BE2C (cell line): Measurements from ENCODE around the gene PTPRD.

ENCODE experiments used
- DNase-seq: peaks from one replicate; pipeline ENCODE4 v3.0.0-alpha.2; 2020
- H3K27me3 ChIP-seq: fragments of 250-450 bp; sonication (Bioruptor Pico); 2 replicates; pipeline ENCODE4 v1.5.1; 2020; ENCODE audit warnings: mild to moderate bottlenecking
- H3K36me3 ChIP-seq: fragments of 250-450 bp; sonication (Bioruptor Pico); 2 replicates; pipeline ENCODE4 v1.5.1; 2020; ENCODE audit warnings: mild to moderate bottlenecking
- H3K4me1 ChIP-seq: fragments of 250-450 bp; sonication (Bioruptor Pico); 2 replicates; pipeline ENCODE4 v1.5.1; 2020
- H3K4me3 ChIP-seq: 2 replicates; pipeline ENCODE4 v1.5.1; 2011; ENCODE audit warnings: low read depth, low read length
- H3K9me3 ChIP-seq: fragments of 250-450 bp; sonication (Bioruptor Pico); 2 replicates; pipeline ENCODE4 v1.5.1; 2020
- TF ChIP-seq, protein P1 (sequence below): IDR thresholded peaks from 2 replicates; pipeline ENCODE4 v1.5.1; 2012; ENCODE audit warnings: mild to moderate bottlenecking, low read depth, low read length

The PTPRD gene

DNA sequence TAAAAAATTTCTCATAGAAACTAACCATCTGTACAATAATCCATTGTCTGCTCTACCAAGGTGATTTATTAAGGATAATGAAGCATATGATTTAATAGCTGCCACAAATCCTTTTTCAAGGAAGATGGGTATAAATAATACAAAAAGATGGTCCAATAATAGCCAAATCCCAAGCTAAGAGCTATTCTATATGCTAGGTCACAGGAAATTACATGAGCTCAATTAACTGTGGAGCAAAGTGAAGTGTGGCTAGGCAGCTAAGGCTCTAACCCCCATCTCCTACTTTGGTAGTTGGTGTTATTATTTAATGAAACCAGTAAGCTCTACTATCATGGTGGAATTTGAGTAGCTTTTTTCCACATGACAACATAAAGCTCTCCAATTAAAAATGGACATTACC is 1768.3 kb downstream of the PTPRD start:
- no peak for DNase-seq
- H3K4me1 ChIP-seq: no peaks in the 10 kb centered on the region
- H3K27me3 ChIP-seq: no peaks in the 10 kb centered on the region
- H3K4me3 ChIP-seq: no peak overlapping the region
- TF ChIP-seq, protein P1, sequence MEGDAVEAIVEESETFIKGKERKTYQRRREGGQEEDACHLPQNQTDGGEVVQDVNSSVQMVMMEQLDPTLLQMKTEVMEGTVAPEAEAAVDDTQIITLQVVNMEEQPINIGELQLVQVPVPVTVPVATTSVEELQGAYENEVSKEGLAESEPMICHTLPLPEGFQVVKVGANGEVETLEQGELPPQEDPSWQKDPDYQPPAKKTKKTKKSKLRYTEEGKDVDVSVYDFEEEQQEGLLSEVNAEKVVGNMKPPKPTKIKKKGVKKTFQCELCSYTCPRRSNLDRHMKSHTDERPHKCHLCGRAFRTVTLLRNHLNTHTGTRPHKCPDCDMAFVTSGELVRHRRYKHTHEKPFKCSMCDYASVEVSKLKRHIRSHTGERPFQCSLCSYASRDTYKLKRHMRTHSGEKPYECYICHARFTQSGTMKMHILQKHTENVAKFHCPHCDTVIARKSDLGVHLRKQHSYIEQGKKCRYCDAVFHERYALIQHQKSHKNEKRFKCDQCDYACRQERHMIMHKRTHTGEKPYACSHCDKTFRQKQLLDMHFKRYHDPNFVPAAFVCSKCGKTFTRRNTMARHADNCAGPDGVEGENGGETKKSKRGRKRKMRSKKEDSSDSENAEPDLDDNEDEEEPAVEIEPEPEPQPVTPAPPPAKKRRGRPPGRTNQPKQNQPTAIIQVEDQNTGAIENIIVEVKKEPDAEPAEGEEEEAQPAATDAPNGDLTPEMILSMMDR: no peak
- H3K36me3 ChIP-seq: no peaks in the 10 kb centered on the region
- no peaks in the 10 kb centered on the region; the same call in 1 of the 2 replicates for H3K9me3 ChIP-seq

DNA sequence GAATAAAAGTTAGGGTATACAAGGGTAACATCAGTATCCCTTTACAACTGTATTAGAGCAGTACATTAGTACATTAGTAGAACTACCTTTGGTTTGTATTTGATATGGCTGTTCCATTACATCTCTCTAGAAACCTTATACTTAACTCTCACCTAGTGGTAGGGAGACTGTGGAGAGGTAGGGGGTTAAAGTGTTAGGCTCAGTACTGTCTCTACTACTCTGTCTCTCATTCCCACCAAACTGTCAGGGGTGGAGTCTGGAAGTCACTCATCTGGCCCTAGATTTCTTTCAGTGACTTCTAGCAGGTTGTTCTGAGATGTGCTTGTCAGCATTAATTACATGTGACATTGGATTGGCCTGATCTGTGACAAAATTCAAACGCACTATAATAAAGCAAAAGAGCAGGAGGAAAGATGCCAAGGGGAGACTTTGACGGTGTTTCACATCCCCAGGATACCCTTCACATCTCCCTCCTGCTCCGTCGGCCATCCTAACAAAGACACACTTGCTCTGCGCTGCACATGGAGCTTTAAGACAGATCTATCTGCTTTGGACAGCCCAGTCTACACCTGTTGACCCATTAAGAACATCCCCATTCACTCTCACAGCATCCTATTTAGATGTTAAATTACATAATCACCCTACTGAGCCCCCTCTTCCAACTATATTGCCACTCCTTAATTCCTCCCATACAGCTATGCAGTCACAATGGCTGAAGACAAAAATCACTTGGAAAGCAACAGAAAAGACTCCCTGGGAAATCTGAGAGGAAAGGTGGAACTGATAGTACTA is 1770.2 kb downstream of the PTPRD start:
- H3K4me3 ChIP-seq: no peak overlapping the region
- H3K27me3 ChIP-seq: no peaks in the 10 kb centered on the region
- TF ChIP-seq, protein P1: no peak
- DNase-seq: no peak
- H3K36me3 ChIP-seq: no peaks in the 10 kb centered on the region
- no peaks in the 10 kb centered on the region; the same call in 1 of the 2 replicates for H3K9me3 ChIP-seq
- no peaks in the 10 kb centered on the region for H3K4me1 ChIP-seq

- DNase-seq: no peak
- TF ChIP-seq, protein P1: no peak
- Histone ChIP-seq H3K4me3 (no peak overlapping the region), H3K4me1 (no peaks in the 10 kb centered on the region), H3K9me3 (no peaks in the 10 kb centered on the region; the same call in none of the 2 replicates), H3K27me3 (no peaks in the 10 kb centered on the region), H3K36me3 (no peaks in the 10 kb centered on the region)
Measured at GRCh38 chr9:8838136-8838535, 1774.7 kb downstream of the PTPRD start.

GRCh38 chr9:8835291-8835690 is 1777.5 kb downstream of the PTPRD start:
- no peaks in the 10 kb centered on the region for H3K4me1 ChIP-seq
- H3K36me3 ChIP-seq: no peaks in the 10 kb centered on the region
- DNase-seq: no peak
- TF ChIP-seq, protein P1: no peak
- H3K9me3 ChIP-seq: no peaks in the 10 kb centered on the region; the same call in 1 of the 2 replicates
- no peaks in the 10 kb centered on the region for H3K27me3 ChIP-seq
- H3K4me3 ChIP-seq: no peak overlapping the region

GRCh38 chr9:8832955-8833354 is 1779.8 kb downstream of the PTPRD start:
- DNase-seq: no peak
- Histone ChIP-seq H3K9me3 (no peaks in the 10 kb centered on the region; the same call in 1 of the 2 replicates), H3K36me3 (no peaks in the 10 kb centered on the region), H3K27me3 (no peaks in the 10 kb centered on the region), H3K4me1 (no peaks in the 10 kb centered on the region), H3K4me3 (no peak overlapping the region)
- TF ChIP-seq, protein P1: no peak

DNA sequence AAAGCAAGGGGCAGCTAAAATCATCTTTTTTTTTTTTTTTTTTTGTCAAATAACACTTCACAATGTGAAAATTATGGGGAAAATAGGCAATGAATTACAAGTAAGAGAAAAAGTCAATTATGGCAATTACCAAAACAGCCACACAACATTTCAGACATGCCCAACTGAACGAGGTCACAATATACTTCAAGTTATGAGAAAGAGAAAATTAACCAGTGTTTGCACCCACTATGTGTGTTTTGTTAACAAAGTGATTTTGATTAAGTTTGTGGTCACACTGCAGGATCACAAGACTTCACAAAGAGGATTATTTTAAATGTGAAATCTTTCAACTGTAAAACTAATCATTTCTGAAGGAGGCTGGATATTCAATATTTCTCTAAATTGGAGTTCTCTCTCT is 1780.4 kb downstream of the PTPRD start:
- Histone ChIP-seq H3K9me3 (no peaks in the 10 kb centered on the region; the same call in 1 of the 2 replicates), H3K4me3 (no peak overlapping the region), H3K36me3 (no peaks in the 10 kb centered on the region), H3K27me3 (no peaks in the 10 kb centered on the region), H3K4me1 (no peaks in the 10 kb centered on the region)
- DNase-seq: no peak
- TF ChIP-seq, protein P1: no peak
